Endodermal cell (in vitro differentiated cells): Measurements from ENCODE around the gene HSD3B2. TPM values are rescaled to one million over a fixed set of nuclear protein-coding genes. Genes with fewer than 3 reads are reported as not detected.

Experiments
- DNase-seq: peaks from one replicate; pipeline ENCODE4 v3.0.0-alpha.2; 2017
- H3K27ac ChIP-seq: 2 replicates; pipeline ENCODE4 v1.5.1; 2013; ENCODE audit warnings: mild to moderate bottlenecking, low read depth, low read length, moderate library complexity
- H3K27me3 ChIP-seq: 2 replicates; pipeline ENCODE4 v1.6.1; 2013; ENCODE audit warnings: mild to moderate bottlenecking, low read length, moderate library complexity; ENCODE audit not compliant: insufficient read depth, control insufficient read depth, poor library complexity, severe bottlenecking
- H3K36me3 ChIP-seq: 2 replicates; pipeline ENCODE4 v1.7.0; 2013; ENCODE audit warnings: mild to moderate bottlenecking, low read length, moderate library complexity; ENCODE audit not compliant: control insufficient read depth, insufficient read depth
- H3K4me1 ChIP-seq: one replicate; pipeline ENCODE4 v1.7.0; 2013; ENCODE audit warnings: low read length; ENCODE audit not compliant: control insufficient read depth, insufficient read depth
- H3K4me3 ChIP-seq: 2 replicates; pipeline ENCODE4 v1.5.1; 2013; ENCODE audit warnings: mild to moderate bottlenecking, low read length, moderate library complexity
- H3K9ac ChIP-seq: 2 replicates; pipeline ENCODE4 v1.6.1; 2013; ENCODE audit warnings: mild to moderate bottlenecking, low read length, moderate library complexity; ENCODE audit not compliant: poor library complexity, severe bottlenecking; ENCODE audit errors: extremely low read depth
- H3K9me3 ChIP-seq: 2 replicates; pipeline ENCODE4 v1.6.1; 2013; ENCODE audit warnings: mild to moderate bottlenecking, low read length, moderate library complexity; ENCODE audit not compliant: control insufficient read depth
- H3K27ac Mint-ChIP-seq: 2 replicates; pipeline ENCODE4 v1.8.0; 2020; ENCODE audit warnings: mixed read lengths
- H3K27me3 Mint-ChIP-seq: 2 replicates; pipeline ENCODE4 v1.8.0; 2021; ENCODE audit warnings: mild to moderate bottlenecking, mixed read lengths; ENCODE audit not compliant: insufficient read depth
- H3K36me3 Mint-ChIP-seq: 2 replicates; pipeline ENCODE4 v1.8.0; 2020; ENCODE audit warnings: low read depth, mixed read lengths
- H3K4me1 Mint-ChIP-seq: 2 replicates; pipeline ENCODE4 v1.8.0; 2020; ENCODE audit warnings: mixed read lengths
- H3K4me3 Mint-ChIP-seq: 2 replicates; pipeline ENCODE4 v1.8.0; 2020; ENCODE audit warnings: mild to moderate bottlenecking, moderate library complexity, mixed read lengths
- H3K9me3 Mint-ChIP-seq: 2 replicates; pipeline ENCODE4 v1.8.0; 2020; ENCODE audit warnings: mild to moderate bottlenecking, mixed read lengths
- WGBS, 2 experiments: methylation state at CpG; one replicate each; pipeline versions ENCODE4 v1.1.5 to v1.1.7; 2013; ENCODE audit warnings: missing lambda C conversion rate in 2 of 2, mixed read lengths in 1 of 2; ENCODE audit not compliant: insufficient coverage in 1 of 2, insufficient read length in 1 of 2; 5-methylcytosine and 5-hydroxymethylcytosine counted together
- total RNA-seq, 2 donors: library from RNA; stranded (reverse); fragmentation: NEBNext Ultra II Directional in 1 of 2; extraction: Animal tissue kit (Norgen Biotek cat#: 25700) in 1 of 2; gene quantifications; 2 replicates in 1 of 2; 3 replicates in 1 of 2; pipeline ENCODE4 v1.2.1, GENCODE V29; 2021
- TF ChIP-seq, protein P1 (sequence below): fragments of 200-600 bp; sonication (generic); conservative IDR thresholded peaks from 2 replicates; pipeline ENCODE4 v1.5.0; 2021; ENCODE audit warnings: antibody characterized with exemption, mild to moderate bottlenecking

The HSD3B2 gene
- total RNA-seq, 2 donors from 2014 or later = not detected

DNA sequence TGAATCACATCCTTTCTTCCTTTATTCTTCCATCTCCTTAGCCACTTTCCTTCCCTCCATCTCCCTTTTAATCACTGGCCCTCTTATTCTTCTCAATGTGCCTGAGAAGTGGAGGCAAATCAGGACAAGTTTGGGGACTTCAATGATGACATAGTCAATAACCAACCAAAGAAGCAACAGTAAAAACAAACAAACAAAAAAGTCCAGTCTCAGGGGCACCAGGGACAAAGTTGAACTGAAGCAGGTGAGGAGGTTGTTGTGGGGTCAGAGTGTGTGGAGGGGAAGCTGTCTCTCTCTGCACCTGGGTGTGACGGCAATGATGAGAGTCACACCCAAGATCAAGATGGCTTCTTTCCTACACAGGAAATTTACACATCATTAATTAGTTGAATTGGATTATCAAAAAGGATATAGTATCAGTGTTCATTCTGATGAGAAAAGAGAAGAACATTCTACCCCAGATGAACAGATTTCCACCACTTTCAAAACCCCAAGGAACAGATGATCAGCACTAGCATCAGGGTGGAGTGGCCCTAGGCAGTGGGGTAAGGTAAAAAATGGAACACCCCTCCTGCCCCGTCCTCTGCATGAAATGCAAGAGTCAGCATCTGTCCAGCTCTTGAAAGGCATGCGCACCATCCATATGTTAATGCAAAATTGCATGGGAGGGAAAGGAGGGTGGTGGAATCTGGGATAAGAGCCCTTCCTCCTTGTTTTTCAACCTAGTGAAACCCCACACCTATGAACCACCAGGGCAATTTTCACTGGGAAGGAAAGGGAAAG, 32.6 kb downstream of the HSD3B2 start:
- no peak overlapping the region for H3K4me3 Mint-ChIP-seq
- no peaks in the 10 kb centered on the region for H3K27me3 ChIP-seq
- peaks cover 4% of the 10 kb centered on the region for H3K4me1 Mint-ChIP-seq
- no peak overlapping the region for H3K27ac Mint-ChIP-seq
- DNase-seq = no peak
- 67 to 89% methylated on average over 1 to 3 of the region's 3 CpGs for WGBS, 2 experiments
- H3K4me1 ChIP-seq = no peaks in the 10 kb centered on the region
- no peak overlapping the region for H3K4me3 ChIP-seq
- H3K9ac ChIP-seq = no peak overlapping the region
- H3K9me3 ChIP-seq = no peaks in the 10 kb centered on the region
- H3K27me3 Mint-ChIP-seq = no peaks in the 10 kb centered on the region
- no peaks in the 10 kb centered on the region for H3K36me3 ChIP-seq
- H3K9me3 Mint-ChIP-seq = no peaks in the 10 kb centered on the region
- TF ChIP-seq, protein P1, sequence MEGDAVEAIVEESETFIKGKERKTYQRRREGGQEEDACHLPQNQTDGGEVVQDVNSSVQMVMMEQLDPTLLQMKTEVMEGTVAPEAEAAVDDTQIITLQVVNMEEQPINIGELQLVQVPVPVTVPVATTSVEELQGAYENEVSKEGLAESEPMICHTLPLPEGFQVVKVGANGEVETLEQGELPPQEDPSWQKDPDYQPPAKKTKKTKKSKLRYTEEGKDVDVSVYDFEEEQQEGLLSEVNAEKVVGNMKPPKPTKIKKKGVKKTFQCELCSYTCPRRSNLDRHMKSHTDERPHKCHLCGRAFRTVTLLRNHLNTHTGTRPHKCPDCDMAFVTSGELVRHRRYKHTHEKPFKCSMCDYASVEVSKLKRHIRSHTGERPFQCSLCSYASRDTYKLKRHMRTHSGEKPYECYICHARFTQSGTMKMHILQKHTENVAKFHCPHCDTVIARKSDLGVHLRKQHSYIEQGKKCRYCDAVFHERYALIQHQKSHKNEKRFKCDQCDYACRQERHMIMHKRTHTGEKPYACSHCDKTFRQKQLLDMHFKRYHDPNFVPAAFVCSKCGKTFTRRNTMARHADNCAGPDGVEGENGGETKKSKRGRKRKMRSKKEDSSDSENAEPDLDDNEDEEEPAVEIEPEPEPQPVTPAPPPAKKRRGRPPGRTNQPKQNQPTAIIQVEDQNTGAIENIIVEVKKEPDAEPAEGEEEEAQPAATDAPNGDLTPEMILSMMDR = no peak
- H3K27ac ChIP-seq = no peak overlapping the region
- H3K36me3 Mint-ChIP-seq = no peaks in the 10 kb centered on the region

DNA sequence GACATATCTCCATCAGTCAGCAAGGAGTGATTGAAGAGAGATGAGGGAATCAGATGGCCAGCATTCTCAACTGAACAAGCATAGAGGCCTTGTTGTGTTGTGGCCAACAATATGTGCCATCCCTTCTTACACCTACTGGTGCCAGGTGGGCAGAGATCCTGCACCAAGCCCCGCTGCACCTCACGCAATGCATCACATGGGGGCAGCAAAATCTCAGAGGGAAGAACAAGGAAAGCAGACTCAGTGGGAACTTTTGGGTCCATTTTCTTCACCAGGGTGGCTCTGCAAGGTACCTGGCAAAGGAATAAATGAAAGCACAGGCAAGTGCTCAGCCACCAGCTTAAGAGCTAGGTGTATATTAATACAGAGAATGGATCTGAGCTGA, 33.2 kb downstream of the HSD3B2 start:
- H3K4me3 Mint-ChIP-seq = no peak overlapping the region
- H3K27me3 ChIP-seq = no peaks in the 10 kb centered on the region
- H3K36me3 ChIP-seq = no peaks in the 10 kb centered on the region
- H3K9me3 Mint-ChIP-seq = no peaks in the 10 kb centered on the region
- H3K27ac Mint-ChIP-seq = no peak overlapping the region
- H3K27ac ChIP-seq = no peak overlapping the region
- no peaks in the 10 kb centered on the region for H3K36me3 Mint-ChIP-seq
- TF ChIP-seq, protein P1 = peak; percentile 70
- no peaks in the 10 kb centered on the region for H3K4me1 ChIP-seq
- WGBS, 2 experiments = 77 to 94% methylated on average over 2 of the region's 2 CpGs
- H3K4me3 ChIP-seq = no peak overlapping the region
- peak; percentile 79 for DNase-seq
- no peaks in the 10 kb centered on the region for H3K27me3 Mint-ChIP-seq
- no peaks in the 10 kb centered on the region for H3K9me3 ChIP-seq
- no peaks in the 10 kb centered on the region for H3K4me1 Mint-ChIP-seq
- no peak overlapping the region for H3K9ac ChIP-seq

GRCh38 chr1:119449971-119450370, 35.0 kb downstream of the HSD3B2 start:
- H3K36me3 ChIP-seq = no peaks in the 10 kb centered on the region
- no peak overlapping the region for H3K4me3 ChIP-seq
- peak; percentile 87 for DNase-seq
- Mint-ChIP-seq H3K9me3 (no peaks in the 10 kb centered on the region), H3K36me3 (no peaks in the 10 kb centered on the region), H3K4me1 (no peaks in the 10 kb centered on the region), H3K27me3 (no peaks in the 10 kb centered on the region), H3K27ac (no peak overlapping the region), H3K4me3 (no peak overlapping the region)
- WGBS, 2 experiments = 71 to 73% methylated on average over 5 to 8 of the region's 8 CpGs
- no peaks in the 10 kb centered on the region for H3K27me3 ChIP-seq
- no peak overlapping the region for H3K27ac ChIP-seq
- no peaks in the 10 kb centered on the region for H3K9me3 ChIP-seq
- TF ChIP-seq, protein P1 = peak; percentile 67
- no peaks in the 10 kb centered on the region for H3K4me1 ChIP-seq
- H3K9ac ChIP-seq = no peak overlapping the region
